Measurements from ENCODE around the gene MND1.

DNA sequence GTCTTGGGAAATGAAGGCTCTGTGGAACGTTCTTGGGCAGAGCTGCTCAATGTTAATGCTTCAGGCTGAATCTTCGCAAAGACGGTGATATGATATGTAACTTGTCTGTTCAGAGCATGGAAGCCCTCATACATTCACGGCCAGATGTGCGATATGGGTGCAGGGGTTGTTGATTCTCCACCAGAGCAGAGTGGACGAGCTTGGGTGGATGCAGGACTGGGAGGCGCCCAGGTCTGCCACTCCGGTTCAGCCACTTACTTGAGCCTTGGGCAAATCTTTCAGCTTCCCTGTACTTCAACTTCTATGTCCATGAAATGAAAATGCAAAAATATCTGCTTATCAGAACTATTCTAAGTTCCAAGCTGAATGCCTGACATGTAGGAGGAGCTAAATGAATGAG, 47.4 kb upstream of the MND1 start:
- TF ChIP-seq, protein P1, sequence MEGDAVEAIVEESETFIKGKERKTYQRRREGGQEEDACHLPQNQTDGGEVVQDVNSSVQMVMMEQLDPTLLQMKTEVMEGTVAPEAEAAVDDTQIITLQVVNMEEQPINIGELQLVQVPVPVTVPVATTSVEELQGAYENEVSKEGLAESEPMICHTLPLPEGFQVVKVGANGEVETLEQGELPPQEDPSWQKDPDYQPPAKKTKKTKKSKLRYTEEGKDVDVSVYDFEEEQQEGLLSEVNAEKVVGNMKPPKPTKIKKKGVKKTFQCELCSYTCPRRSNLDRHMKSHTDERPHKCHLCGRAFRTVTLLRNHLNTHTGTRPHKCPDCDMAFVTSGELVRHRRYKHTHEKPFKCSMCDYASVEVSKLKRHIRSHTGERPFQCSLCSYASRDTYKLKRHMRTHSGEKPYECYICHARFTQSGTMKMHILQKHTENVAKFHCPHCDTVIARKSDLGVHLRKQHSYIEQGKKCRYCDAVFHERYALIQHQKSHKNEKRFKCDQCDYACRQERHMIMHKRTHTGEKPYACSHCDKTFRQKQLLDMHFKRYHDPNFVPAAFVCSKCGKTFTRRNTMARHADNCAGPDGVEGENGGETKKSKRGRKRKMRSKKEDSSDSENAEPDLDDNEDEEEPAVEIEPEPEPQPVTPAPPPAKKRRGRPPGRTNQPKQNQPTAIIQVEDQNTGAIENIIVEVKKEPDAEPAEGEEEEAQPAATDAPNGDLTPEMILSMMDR (conservative IDR thresholded peaks at IDR 0.05; ENCODE audit: low read length): no peak
- TF ChIP-seq EZH2phosphoT487 (IDR thresholded peaks at IDR 0.05; ENCODE audit: borderline replicate concordance, low read depth, low read length): no peak

Measured in OCI-LY7 (cell line).